HG03342 (cell line): ENCODE data around the gene LINC00632.
"Not testable (repeated sequence)": the region's sequence is repeated elsewhere in the genome, so short reads cannot be mapped to it uniquely, and the experiment has no call there.

ENCODE experiments used
- ATAC-seq: cut with Tn5 transposase; IDR thresholded peaks from one replicate; pipeline ENCODE4 v1.9.1; 2021; ENCODE audit warnings: mild to moderate bottlenecking, moderate library complexity; ENCODE audit not compliant: unreplicated experiment

The LINC00632 gene

DNA sequence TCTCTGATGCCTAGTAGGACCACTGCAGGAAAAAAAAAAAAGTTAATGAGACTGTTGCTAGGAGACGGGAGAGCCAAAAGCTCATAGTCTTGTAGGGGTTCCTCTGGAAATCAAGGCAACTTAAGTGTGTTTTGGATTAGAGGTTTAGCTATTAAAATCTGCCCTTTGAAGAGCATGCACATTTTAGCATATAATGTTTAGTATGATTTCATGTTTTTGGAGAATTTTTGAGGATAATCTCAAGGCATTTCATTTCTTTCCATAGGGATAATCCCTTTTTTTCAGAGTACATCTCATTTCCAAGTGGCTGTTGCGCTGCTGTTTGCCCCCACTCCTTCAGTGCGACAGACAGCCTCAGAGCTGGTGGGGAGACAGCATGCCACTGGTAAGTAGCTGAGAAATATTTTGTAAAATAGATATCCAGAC lies at the start of gene LINC00632:
LINC00632 (plus strand) TSS at position 339 of the 426 bp plus-strand sequence.
- ATAC-seq: no peak

DNA sequence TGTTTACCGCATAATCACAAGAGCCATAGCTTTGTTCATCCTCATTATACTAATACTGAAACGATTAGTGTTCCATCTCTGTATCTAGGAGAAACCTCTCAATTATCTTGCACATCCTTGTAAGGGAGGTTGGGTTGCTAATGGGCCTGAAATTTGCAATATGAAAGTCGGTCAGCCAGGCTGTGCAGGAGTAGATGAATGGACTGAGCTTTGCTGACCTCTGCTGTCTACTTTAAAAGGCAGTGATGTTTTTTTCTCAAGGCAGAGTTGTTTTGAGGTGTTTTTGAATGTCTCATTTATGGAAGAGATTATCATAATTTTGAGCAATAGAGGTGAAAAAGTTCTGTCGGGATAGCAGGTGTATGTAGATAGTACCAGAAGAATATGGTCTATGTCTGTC lies 47.9 kb upstream of the LINC00632 start:
- no peak for ATAC-seq

DNA sequence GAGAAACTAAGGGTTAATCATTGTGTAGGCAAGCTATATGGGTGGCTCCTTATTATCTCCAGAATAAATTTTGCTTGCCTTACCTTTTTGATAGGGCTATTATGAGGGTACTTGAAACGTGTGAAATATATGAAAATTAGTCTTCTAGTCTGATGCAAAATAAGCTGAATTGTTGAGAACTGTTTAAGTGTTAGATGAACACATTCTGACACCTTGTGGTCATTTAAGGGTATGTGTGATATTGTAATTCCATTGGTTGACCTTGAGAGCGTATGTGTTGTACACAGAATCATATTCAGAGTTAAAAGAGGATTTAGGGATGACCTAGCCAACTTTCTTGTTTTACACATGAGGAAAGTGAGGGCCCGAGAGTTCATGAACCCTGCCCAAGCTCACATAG lies 44.6 kb upstream of the LINC00632 start:
- ATAC-seq: no peak

GRCh38 chrX:140672840-140673731 lies 36.5 kb upstream of the LINC00632 start:
- ATAC-seq: no peak

GRCh38 chrX:140687706-140688105 lies 21.9 kb upstream of the LINC00632 start:
- ATAC-seq: no peak

- not testable (repeated sequence) for ATAC-seq
Observed at GRCh38 chrX:140691596-140691995, 18.0 kb upstream of the LINC00632 start.

DNA sequence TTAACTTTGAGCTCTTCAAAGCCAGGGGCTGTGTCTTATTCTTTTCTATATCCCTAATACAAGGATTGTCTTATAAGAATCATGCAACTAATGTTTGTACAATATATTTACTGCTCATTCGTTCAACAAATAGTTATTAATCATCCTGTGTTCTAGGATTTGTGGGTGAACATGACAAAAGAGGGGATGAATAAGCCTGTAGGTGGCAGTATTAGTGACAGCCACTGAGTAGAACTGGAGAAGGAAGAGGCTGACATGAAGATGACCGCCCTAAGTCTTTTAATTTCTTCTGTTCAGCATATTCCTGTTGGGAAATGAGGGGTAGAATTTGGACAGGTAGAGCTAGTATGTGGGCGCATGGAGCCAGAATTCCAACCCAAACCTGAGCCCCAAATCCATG lies 11.9 kb upstream of the LINC00632 start:
- ATAC-seq: no peak

- peak; percentile 52 for ATAC-seq
Observed at GRCh38 chrX:140701480-140701879, 8.1 kb upstream of the LINC00632 start.

GRCh38 chrX:140710710-140711109 lies 1.2 kb downstream of the LINC00632 start:
- no peak for ATAC-seq

DNA sequence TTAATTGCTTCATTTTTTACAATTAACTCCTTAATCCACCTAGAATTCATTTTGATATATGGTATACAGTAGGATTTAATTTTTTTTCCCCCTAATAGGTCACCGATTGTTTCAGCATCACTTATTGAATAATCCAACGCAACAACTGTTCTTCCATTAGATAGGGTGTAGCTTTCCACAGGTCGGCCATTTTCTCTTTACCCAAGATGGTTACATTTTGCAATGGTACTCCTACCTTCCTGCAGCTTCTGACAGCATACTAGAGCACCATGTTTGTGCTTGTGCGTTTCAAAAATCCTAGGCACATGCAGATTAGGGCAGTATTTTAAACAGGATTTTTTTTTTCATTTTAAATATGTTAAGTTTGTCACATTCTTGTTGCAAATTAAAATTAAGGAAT lies 2.3 kb downstream of the LINC00632 start:
- ATAC-seq: no peak

DNA sequence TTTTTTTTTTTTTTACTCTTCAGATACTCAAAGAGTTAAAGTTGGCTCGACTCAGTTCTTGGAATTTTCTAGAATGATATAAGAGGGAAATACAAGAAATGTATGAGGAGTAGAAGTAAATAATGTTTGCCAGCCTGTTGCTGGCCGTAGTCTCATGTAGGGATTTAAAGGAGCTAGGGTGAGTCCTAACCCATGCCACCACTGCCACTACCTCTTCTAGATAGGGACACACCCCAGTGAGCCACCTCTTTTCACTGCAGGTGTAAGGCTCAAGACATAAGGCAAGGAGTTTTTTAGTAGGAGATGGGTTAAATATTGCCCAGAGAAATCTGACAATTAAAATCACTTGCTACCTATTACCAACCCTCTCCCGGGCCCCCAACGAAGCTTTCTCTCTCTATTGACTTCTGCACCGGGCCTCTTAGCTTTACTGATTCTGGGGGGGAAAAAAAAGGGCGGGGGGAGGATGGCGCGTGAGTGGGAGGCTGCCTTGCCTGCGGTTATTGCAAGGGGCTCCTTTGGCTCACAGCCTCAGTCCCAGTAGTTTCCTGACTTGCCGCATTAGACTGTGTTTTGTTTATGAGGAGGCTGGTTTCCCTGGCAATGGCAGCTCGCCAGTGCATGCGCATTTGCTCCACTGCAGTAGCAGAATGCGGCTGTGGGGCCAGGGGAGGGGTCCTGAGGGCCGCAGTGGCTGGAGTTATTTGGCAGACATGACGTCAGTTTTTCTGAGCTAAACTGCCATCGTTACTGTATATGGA lies 3.0 kb downstream of the LINC00632 start:
- no peak for ATAC-seq

- ATAC-seq: no peak
Observed at GRCh38 chrX:140713174-140713539, 3.6 kb downstream of the LINC00632 start.

- ATAC-seq: no peak
Observed at GRCh38 chrX:140715787-140716186, 6.2 kb downstream of the LINC00632 start.

GRCh38 chrX:140723121-140723715 lies 13.7 kb downstream of the LINC00632 start:
- ATAC-seq: no peak

- ATAC-seq: no peak
Observed at GRCh38 chrX:140724309-140724708, 14.8 kb downstream of the LINC00632 start.

DNA sequence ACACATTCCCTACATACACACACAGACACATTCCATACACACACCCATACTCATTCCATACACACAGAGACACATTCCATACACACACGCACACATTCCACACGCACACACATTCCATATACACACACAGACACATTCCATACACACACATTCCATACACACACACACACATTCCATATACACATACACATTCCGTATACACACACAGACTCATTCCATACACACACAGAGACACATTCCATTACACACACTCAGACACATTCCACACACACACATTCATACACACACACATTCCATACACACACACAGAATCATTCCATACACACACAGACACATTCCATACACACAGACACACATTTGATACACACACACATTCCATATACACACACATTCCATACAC lies 15.2 kb downstream of the LINC00632 start:
- no peak for ATAC-seq

DNA sequence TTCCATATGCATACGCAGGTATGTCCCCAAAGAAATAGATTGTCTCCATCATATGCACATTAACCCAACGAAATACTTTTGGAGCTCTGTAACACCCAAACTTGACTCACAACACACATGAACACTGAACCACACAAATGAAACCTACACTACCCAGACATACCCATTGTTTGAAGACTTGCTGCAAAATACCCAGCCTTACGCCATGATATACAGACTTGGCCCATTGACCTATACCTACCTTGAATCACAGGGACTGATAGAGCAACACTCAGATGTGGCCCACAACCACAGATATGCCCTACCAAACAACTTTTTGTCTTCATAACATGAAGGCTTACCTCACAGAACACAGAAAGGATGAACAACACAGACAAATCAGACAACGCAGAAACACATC lies 15.9 kb downstream of the LINC00632 start:
- ATAC-seq: no peak

DNA sequence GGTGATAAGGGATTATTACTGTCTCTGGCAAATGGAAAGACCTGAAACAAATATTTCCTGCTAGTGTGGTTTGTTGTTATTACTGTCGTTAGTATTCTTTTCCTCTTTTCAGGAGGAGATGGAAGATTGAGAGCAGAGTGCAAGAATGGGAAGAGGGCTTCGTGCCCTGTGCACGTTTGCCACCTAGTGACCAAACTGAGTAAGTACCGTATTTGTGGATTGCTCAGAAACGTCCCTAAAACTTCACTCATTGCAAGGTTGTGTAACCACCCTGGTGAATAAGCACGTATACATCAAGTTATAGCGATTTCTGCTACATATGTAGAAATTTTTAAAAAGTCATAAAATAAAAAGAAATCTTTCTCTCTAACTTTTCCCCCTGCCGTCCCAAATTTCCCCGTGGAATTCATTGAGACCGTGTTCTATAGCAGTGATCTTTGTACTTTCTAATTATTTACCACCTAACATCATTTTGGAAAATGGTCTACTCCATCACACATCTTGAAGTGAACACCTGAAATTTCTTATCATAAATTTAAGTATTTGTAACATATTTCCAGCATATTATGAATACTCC lies 24.3 kb downstream of the LINC00632 start:
- ATAC-seq: peak; percentile 91

GRCh38 chrX:140744085-140744484 lies 34.5 kb downstream of the LINC00632 start:
- ATAC-seq: no peak

- ATAC-seq: no peak
Observed at GRCh38 chrX:140756941-140757340, 47.4 kb downstream of the LINC00632 start.

DNA sequence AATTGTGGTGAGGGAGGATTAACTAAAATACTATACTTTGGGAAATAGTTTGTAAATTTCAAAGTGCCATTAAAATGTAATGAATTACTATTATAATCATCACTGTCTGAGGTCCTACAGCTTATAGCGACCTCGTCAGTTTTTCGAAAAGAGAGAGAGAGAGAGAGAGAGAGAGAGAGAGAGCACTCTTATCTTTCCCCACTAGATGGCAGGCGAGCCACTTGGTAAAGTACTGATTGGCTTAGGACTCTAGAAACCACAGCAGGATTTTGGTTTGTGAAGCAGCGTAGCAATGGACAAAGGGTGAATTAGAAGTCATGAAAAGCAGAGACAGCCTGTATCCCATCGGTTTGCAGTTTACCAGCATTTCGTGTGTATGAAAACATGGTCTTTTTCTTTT lies 52.5 kb downstream of the LINC00632 start:
- ATAC-seq: peak; percentile 89
